H1 (cell line): ENCODE results near the gene PTPA. TPM values are rescaled to one million over a fixed set of nuclear protein-coding genes. Genes with fewer than 3 reads are reported as not detected.

Experiments used
- ASH2L ChIP-seq: fragments of 200-600, 300-600 bp; sonication (generic); IDR thresholded peaks from one replicate; pipeline ENCODE4 v1.7.1; 2017; ENCODE audit warnings: low read length
- RAD21 ChIP-seq, 2 experiments: IDR thresholded peaks in 1 of 2; conservative IDR thresholded peaks in 1 of 2; 2 replicates each; pipeline ENCODE4 v1.6.1; 2011; ENCODE audit warnings: low read depth in 2 of 2, low read length in 2 of 2, improper control_type of control experiment in 1 of 2, inconsistent platforms in 1 of 2, mild to moderate bottlenecking in 1 of 2, moderate library complexity in 1 of 2
- polyA plus RNA-seq, 7 experiments: library from polyadenylated mRNA; depleted of rRNA in 3 of 7; stranded (reverse) in 5 of 7; unstranded in 2 of 7; fragments of >200 nt in 5 of 7; fragments of 200-250 nt in 2 of 7; gene quantifications; 1 replicate in 5 of 7; 2 replicates in 1 of 7; 4 replicates in 1 of 7; pipeline versions ENCODE4 v1.2.1 to v1.2.3, GENCODE V29; 2011 to 2013; ENCODE audit warnings: missing spikeins in 2 of 7, mixed read lengths in 2 of 7
- total RNA-seq: library from RNA; stranded (reverse); fragmentation: NEBNext Ultra II Directional; extraction: Animal tissue kit (Norgen Biotek cat#: 25700); gene quantifications from 2 replicates; pipeline ENCODE4 v1.2.1, GENCODE V29; 2021

PTPA gene
- total and polyA plus RNA-seq, 2 of the 8 experiments (the other 6 are each of a cell fraction or from before 2014, with no cell fraction given), result 114 to 145 TPM

- TF ChIP-seq ASH2L (peak; percentile 15), RAD21 (IDR thresholded peaks at IDR 0.05 in 1 of 2, conservative IDR thresholded peaks at IDR 0.05 in 1 of 2; ENCODE audit: low read depth in 2 of 2, low read length in 2 of 2) (peak; percentile 82 to 90)
Observed at GRCh38 chr9:129174102-129174723, 63.0 kb downstream of the PTPA start (continued).
